Hematopoietic multipotent progenitor cell treated with erythropoietin and hydrocortisone succinate and interleukin-3 and kit ligand, for 8 days (in vitro differentiated cells): Measurements from ENCODE around the gene PXK.
"Not testable (repeated sequence)": the region's sequence is repeated elsewhere in the genome, so short reads cannot be mapped to it uniquely, and the experiment has no call there.

Source experiments
- DNase-seq: peaks from one replicate; pipeline ENCODE4 v3.0.0-alpha.2; 2015

The PXK gene

GRCh38 chr3:58332575-58333188 lies at the start of gene PXK:
Gene PXK (plus strand): TSS chr3:58332892. CDS start chr3:58332989, 97 bp downstream.
- peak; percentile 70 for DNase-seq

GRCh38 chr3:58285334-58285733 lies 47.4 kb upstream of the PXK start:
- DNase-seq = no peak

GRCh38 chr3:58287354-58287753 lies 45.3 kb upstream of the PXK start:
- no peak for DNase-seq

- no peak for DNase-seq
Observed at GRCh38 chr3:58288011-58288728, 44.5 kb upstream of the PXK start.

- not testable (repeated sequence) for DNase-seq
Observed at GRCh38 chr3:58288964-58289613, 43.6 kb upstream of the PXK start.

- DNase-seq = not testable (repeated sequence)
Observed at GRCh38 chr3:58290446-58290845, 42.2 kb upstream of the PXK start.

GRCh38 chr3:58291671-58292338 lies 40.9 kb upstream of the PXK start:
- DNase-seq = no peak

- no peak for DNase-seq
Observed at GRCh38 chr3:58292866-58293265, 39.8 kb upstream of the PXK start.

- no peak for DNase-seq
Observed at GRCh38 chr3:58293516-58293915, 39.2 kb upstream of the PXK start.

- no peak for DNase-seq
Observed at GRCh38 chr3:58296269-58296668, 36.4 kb upstream of the PXK start.

GRCh38 chr3:58296843-58297242 lies 35.8 kb upstream of the PXK start:
- no peak for DNase-seq

GRCh38 chr3:58298190-58298589 lies 34.5 kb upstream of the PXK start:
- DNase-seq = no peak

GRCh38 chr3:58299075-58299474 lies 33.6 kb upstream of the PXK start:
- DNase-seq = no peak

- peak; percentile 41 for DNase-seq
Observed at GRCh38 chr3:58299839-58300516, 32.7 kb upstream of the PXK start.

GRCh38 chr3:58305882-58306711 lies 26.6 kb upstream of the PXK start, which contains the start of the genes HTD2 and RPP14:
Gene HTD2 (plus strand): TSS chr3:58306520. CDS start chr3:58317614, 11,094 bp downstream.
Gene RPP14 (plus strand): TSS chr3:58306245. CDS start chr3:58310330, 4,085 bp downstream.
- peak; percentile 98 for DNase-seq

GRCh38 chr3:58307639-58308215 lies 25.0 kb upstream of the PXK start:
- DNase-seq = peak; percentile 79

- DNase-seq = peak; percentile 34
Observed at GRCh38 chr3:58308728-58309127, 24.0 kb upstream of the PXK start.

- no peak for DNase-seq
Observed at GRCh38 chr3:58317811-58318210, 14.9 kb upstream of the PXK start.

GRCh38 chr3:58321791-58322190 lies 10.9 kb upstream of the PXK start:
- no peak for DNase-seq

GRCh38 chr3:58322793-58323192 lies 9.9 kb upstream of the PXK start:
- DNase-seq = no peak
